Right lobe of liver (tissue), 6 donors: Measurements from ENCODE around the gene ACBD6. TPM values are rescaled to one million over a fixed set of nuclear protein-coding genes. Genes with fewer than 3 reads are reported as not detected.

Experiments used
- ATAC-seq, 4 donors: fragments of 200-7000 bp; cut with Tn5 transposase; one replicate each; pipeline ENCODE4 v1.9.1; 2020; ENCODE audit warnings: mild to moderate bottlenecking in 4 of 4, moderate library complexity in 4 of 4
- DNase-seq, 3 donors: peaks; one replicate each; pipeline ENCODE4 v3.0.0-alpha.2; 2020
- H3K27ac ChIP-seq, 3 donors: fragments of 200-600 bp; one replicate each; pipeline ENCODE4 v1.8.0; 2022
- H3K27me3 ChIP-seq, 2 donors: fragments of 200-600 bp; one replicate each; pipeline ENCODE4 v1.8.0; 2022
- H3K36me3 ChIP-seq, 4 donors: fragments of 200-600 bp; sonication (generic) in 1 of 4; one replicate each; pipeline versions ENCODE4 v1.5.1 to v1.8.0; 2017 to 2022; ENCODE audit warnings: control low read depth in 1 of 4
- H3K4me1 ChIP-seq, 4 donors: fragments of 200-600 bp; sonication (generic) in 1 of 4; one replicate each; pipeline versions ENCODE4 v1.5.1 to v1.8.0; 2017 to 2022; ENCODE audit warnings: control low read depth in 1 of 4
- H3K4me3 ChIP-seq, 3 donors: fragments of 200-600 bp; one replicate each; pipeline ENCODE4 v1.8.0; 2022
- H3K9me3 ChIP-seq, 4 donors: fragments of 200-600 bp; sonication (generic) in 1 of 4; one replicate each; pipeline versions ENCODE4 v1.5.1 to v1.8.0; 2017 to 2022; ENCODE audit warnings: control low read depth in 1 of 4
- POLR2A ChIP-seq: fragments of 450-650 bp; IDR thresholded peaks from one replicate; pipeline ENCODE4 v1.6.1; 2017; ENCODE audit warnings: antibody characterized with exemption, mild to moderate bottlenecking
- WGBS: methylation state at CpG from one replicate; pipeline ENCODE4 v1.1.6; 2018; ENCODE audit warnings: low coverage, low lambda C conversion rate; ENCODE audit not compliant: insufficient coverage; ENCODE audit errors: missing lambda C conversion rate; 5-methylcytosine and 5-hydroxymethylcytosine counted together
- intact Hi-C, 2 donors: fragments of 100-400 bp; cut with DNase I; formaldehyde crosslinking; loops; one replicate each; pipeline versions ENCODE4 v1.11.2 to v1.14.1; 2022
- total RNA-seq, 6 experiments: library from RNA; depleted of rRNA in 2 of 6; stranded (reverse); fragments of >200 nt in 2 of 6; fragmentation: NEBNext Ultra II Directional in 3 of 6; extraction: Animal tissue kit (Norgen Biotek cat#: 25700) in 3 of 6; gene quantifications; one replicate each; pipeline versions ENCODE4 v1.1.0 to v1.2.4, GENCODE V29; 2016 to 2023
- TF ChIP-seq, protein P1 (sequence below), 4 donors: fragments of 200-600 bp in 3 of 4; fragments of 450-650 bp in 1 of 4; IDR thresholded peaks; one replicate each; pipeline versions ENCODE4 v1.5.1 to v1.8.0; 2016 to 2022; ENCODE audit warnings: antibody characterized with exemption in 4 of 4, mild to moderate bottlenecking in 2 of 4
- donor health status: DM: no; HTN: yes; CAD: no.
- donor health status: DM: no; HTN: no; CAD: no.
- donor health status: DM: no; HTN: no; CAD: no.
- donor health status: DM: no; HTN: yes; CAD: no.
- donor health status: DM: no; HTN: yes; CAD: no.

Gene ACBD6
- total RNA-seq, 6 experiments from 2014 or later: 9.5 to 18.9 (median 11.5) TPM

DNA sequence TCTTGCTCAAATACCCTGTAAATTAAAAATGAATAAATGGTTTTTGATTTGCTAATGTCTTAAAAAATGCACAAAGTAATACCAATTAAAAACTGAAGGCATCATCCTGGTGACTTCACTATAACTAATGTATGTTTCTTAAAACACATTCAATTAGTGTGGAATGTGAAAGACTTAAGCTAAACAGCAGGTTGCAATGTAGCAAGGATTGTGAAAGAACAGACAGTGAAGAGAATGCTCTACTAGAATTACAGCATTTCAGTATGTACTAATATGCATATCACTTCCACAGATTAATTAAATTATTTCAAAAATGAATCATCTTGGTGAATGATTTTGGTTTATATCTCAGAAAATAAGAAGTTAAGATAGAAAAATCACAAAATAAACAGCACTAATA is 216.0 kb downstream of the ACBD6 start:
- intact Hi-C loops: no loop called here
- no peak for DNase-seq
- Histone ChIP-seq H3K9me3 (no peaks in the 10 kb centered on the region), H3K36me3 (no peaks in the 10 kb centered on the region), H3K4me1 (peaks cover 0 to 23% (median 3%) of the 10 kb centered on the region in 4 donors), H3K27ac (no peak overlapping the region), H3K4me3 (no peak overlapping the region), H3K27me3 (no peaks in the 10 kb centered on the region)
- TF ChIP-seq, protein P1, sequence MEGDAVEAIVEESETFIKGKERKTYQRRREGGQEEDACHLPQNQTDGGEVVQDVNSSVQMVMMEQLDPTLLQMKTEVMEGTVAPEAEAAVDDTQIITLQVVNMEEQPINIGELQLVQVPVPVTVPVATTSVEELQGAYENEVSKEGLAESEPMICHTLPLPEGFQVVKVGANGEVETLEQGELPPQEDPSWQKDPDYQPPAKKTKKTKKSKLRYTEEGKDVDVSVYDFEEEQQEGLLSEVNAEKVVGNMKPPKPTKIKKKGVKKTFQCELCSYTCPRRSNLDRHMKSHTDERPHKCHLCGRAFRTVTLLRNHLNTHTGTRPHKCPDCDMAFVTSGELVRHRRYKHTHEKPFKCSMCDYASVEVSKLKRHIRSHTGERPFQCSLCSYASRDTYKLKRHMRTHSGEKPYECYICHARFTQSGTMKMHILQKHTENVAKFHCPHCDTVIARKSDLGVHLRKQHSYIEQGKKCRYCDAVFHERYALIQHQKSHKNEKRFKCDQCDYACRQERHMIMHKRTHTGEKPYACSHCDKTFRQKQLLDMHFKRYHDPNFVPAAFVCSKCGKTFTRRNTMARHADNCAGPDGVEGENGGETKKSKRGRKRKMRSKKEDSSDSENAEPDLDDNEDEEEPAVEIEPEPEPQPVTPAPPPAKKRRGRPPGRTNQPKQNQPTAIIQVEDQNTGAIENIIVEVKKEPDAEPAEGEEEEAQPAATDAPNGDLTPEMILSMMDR (IDR thresholded peaks at IDR 0.05): no peak
- TF ChIP-seq POLR2A: no peak
- no peak for ATAC-seq

DNA sequence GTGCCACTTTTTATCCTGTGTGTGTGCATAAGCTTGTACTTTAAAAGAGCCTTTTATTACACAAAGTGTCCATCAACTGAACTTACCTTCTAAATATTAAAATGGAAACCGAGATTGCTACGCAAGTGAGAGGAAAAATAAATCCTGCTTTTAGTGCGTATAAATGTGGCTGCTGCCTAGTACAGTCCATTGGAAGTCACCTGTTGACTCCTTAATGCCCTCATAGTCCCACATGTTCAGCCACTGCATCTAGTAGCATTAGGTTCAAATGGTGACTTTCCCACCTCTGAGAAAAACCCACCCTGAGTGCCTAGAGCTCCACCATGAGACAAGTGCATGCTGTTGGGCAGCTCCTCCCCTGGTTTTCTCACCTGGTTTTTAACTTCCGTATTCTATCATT is 219.3 kb downstream of the ACBD6 start:
- 89% methylated on average over 4 of the region's 4 CpGs for WGBS
- TF ChIP-seq POLR2A: no peak
- TF ChIP-seq, protein P1 (IDR thresholded peaks at IDR 0.05): no peak
- no peaks in the 10 kb centered on the region for H3K27me3 ChIP-seq
- ATAC-seq (no peak), DNase-seq (no peak)
- H3K36me3 ChIP-seq: no peaks in the 10 kb centered on the region
- intact Hi-C loops: no loop called here
- no peak overlapping the region for H3K27ac ChIP-seq
- H3K4me3 ChIP-seq: no peak overlapping the region
- H3K9me3 ChIP-seq: no peaks in the 10 kb centered on the region
- peaks cover 0 to 9% (median 0%) of the 10 kb centered on the region in 4 donors for H3K4me1 ChIP-seq

DNA sequence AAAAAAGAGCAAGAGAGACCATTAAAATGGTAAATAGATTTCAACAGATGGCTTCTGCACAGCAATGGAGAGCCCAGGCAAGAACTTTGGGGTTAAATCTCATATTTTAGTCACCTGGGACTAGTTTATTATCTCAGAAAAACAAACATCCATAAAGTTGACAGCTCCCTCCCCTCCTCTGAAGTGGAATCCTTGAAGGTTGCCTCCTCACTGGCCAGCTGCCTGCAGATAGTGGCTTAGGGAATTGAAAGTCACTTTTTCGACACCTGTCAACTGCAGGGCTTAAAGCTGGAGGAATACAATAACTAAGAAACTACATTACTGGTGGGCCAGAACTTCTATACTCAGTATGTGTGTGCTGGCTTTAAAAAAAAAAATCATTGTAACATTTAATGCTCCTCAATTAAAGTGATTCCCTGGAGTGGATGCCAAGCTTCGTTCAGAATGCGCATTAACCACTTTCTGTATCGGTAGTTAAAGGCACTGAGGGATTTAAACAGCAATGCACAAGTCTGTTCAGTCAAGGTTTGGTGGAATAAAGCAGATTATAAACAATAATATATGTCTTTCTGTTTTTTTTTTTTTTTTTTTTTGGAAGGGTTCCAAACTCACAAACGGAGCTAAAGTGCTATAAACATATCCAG is 219.9 kb downstream of the ACBD6 start:
- Histone ChIP-seq H3K27ac (no peak overlapping the region), H3K27me3 (no peaks in the 10 kb centered on the region), H3K9me3 (no peaks in the 10 kb centered on the region), H3K36me3 (no peaks in the 10 kb centered on the region), H3K4me3 (no peak overlapping the region), H3K4me1 (peaks cover 0 to 9% (median 0%) of the 10 kb centered on the region in 4 donors)
- 88% methylated on average over 5 of the region's 5 CpGs for WGBS
- no peak for TF ChIP-seq POLR2A
- DNase-seq (no peak), ATAC-seq (no peak)
- intact Hi-C loops: no loop called here

DNA sequence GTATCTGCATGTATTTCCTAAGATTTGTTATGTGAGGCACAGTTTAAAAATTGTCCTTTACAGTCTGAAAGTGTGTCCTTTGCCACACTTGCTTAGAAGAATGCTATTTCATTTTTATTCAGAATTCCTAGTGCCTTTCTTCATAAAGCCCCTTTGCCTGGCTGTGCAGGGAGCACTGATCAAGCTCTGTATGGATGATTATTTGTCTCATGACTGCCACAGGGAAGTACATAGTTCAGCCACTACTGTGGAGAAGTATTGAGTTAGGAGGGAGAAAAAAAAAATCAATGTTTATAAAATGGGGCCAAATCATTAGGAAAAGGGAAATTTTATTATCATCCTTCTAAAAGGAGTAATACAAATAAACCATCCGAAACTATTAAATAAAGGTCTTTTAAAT is 220.9 kb downstream of the ACBD6 start:
- intact Hi-C loops: no loop called here
- Histone ChIP-seq H3K27me3 (no peaks in the 10 kb centered on the region), H3K27ac (no peak overlapping the region), H3K36me3 (no peaks in the 10 kb centered on the region), H3K9me3 (no peaks in the 10 kb centered on the region), H3K4me3 (no peak overlapping the region), H3K4me1 (peaks cover 0 to 9% (median 0%) of the 10 kb centered on the region in 4 donors)
- 100% methylated on average over 1 of the region's 1 CpG for WGBS
- DNase-seq (no peak), ATAC-seq (peak in 2 of 4 donors; percentile 37 to 51)
- TF ChIP-seq, protein P1 (IDR thresholded peaks at IDR 0.05): no peak
- no peak for TF ChIP-seq POLR2A

DNA sequence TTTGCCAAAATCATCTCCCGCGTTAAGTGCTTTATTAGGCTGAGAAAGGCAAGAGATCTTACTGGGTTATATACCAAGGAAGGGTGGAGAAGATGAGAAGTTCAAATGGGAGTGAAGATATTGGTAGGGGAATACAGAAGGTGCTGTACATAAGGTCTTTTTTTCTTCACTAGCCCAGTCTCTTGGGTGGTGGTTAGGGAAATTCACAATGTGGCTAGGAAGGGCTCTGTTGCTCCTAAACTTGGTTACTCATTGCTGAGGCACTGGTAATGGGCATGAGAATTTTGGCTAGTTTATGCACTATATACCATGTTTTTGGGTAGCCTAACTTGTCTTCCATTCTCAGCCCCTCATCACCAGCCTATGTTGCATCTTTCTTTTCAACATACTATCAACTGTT is 221.8 kb downstream of the ACBD6 start:
- Histone ChIP-seq H3K36me3 (no peaks in the 10 kb centered on the region), H3K4me1 (peaks cover 0 to 9% (median 0%) of the 10 kb centered on the region in 4 donors), H3K4me3 (no peak overlapping the region), H3K27ac (no peak overlapping the region), H3K9me3 (no peaks in the 10 kb centered on the region), H3K27me3 (no peaks in the 10 kb centered on the region)
- TF ChIP-seq, protein P1 (IDR thresholded peaks at IDR 0.05): no peak
- no peak for TF ChIP-seq POLR2A
- no peak for ATAC-seq
- 100% methylated on average over 2 of the region's 2 CpGs for WGBS
- intact Hi-C loops: no loop called here
- no peak for DNase-seq
